LNCAP (cell line): ENCODE results near the gene COP1.

ENCODE experiments used
- TF ChIP-seq, protein P1 (sequence below): fragments of 450-650 bp; IDR thresholded peaks from 2 replicates; pipeline ENCODE4 v1.5.1; 2017; ENCODE audit warnings: mild to moderate bottlenecking

The COP1 gene

DNA sequence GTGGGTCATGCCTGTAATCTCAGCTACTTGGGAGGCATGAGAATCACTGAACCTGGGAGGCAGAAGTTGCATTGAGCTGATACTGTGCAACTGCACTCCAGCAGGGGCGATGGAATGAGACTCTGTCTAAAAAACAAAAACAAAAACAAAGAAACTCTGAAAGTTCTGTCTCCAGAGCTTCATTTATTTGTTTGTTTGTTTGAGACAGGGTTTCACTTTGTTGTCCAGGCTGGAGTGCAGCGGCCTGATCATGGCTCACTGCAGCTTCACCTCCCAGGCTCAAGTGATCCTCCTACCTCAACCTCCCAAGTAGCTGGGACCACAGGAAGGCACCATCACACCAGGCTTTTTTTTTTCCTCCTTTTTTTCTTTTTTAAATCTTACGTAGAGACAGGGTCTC is 271.9 kb downstream of the COP1 start:
- TF ChIP-seq, protein P1, sequence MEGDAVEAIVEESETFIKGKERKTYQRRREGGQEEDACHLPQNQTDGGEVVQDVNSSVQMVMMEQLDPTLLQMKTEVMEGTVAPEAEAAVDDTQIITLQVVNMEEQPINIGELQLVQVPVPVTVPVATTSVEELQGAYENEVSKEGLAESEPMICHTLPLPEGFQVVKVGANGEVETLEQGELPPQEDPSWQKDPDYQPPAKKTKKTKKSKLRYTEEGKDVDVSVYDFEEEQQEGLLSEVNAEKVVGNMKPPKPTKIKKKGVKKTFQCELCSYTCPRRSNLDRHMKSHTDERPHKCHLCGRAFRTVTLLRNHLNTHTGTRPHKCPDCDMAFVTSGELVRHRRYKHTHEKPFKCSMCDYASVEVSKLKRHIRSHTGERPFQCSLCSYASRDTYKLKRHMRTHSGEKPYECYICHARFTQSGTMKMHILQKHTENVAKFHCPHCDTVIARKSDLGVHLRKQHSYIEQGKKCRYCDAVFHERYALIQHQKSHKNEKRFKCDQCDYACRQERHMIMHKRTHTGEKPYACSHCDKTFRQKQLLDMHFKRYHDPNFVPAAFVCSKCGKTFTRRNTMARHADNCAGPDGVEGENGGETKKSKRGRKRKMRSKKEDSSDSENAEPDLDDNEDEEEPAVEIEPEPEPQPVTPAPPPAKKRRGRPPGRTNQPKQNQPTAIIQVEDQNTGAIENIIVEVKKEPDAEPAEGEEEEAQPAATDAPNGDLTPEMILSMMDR, result no peak

DNA sequence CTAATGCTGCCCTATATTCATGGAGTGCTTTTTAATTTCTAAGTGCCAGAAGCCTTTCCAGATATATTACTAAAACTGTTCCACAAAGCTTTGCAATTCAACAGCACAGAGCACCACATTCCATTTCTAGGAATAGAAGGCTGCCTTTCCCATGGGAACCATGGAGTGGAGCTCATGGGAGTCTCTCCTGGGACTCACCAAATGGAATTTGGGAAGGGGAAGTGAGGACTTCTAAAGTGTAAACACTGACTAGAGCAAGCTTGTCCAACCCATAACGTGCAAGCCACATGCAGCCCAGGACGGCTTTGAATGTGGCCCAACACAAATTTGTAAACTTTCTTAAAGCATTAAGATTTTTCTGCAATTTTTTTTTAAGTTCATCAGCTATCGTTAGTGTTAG is 273.3 kb downstream of the COP1 start:
- TF ChIP-seq, protein P1, result no peak; the same call in 1 of the 2 replicates

DNA sequence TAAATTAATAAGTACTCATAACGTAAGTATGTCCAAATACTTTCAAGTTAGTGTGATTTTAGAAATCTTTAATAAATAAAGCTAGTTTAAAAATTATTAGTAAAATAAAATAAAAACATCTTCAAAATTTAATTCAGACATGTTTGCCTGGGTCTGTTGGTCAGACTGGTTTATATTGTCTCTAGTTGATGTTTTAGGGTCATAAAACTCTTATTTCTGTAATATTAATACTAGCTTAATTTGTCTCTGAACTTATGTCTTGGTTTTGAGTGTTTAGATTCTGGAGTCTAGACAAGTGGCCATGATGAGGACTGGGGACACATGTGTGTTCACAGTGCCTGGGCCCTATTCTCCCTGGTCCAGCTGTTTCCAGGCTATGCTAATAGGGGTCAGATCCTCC is 279.1 kb downstream of the COP1 start:
- TF ChIP-seq, protein P1, result no peak

- TF ChIP-seq, protein P1, result no peak
Measured at GRCh38 chr1:175922254-175922881, 284.7 kb downstream of the COP1 start.

- TF ChIP-seq, protein P1, result no peak
Measured at GRCh38 chr1:175920381-175920780, 286.7 kb downstream of the COP1 start.

GRCh38 chr1:175919001-175919400 is 288.1 kb downstream of the COP1 start:
- TF ChIP-seq, protein P1, result no peak

DNA sequence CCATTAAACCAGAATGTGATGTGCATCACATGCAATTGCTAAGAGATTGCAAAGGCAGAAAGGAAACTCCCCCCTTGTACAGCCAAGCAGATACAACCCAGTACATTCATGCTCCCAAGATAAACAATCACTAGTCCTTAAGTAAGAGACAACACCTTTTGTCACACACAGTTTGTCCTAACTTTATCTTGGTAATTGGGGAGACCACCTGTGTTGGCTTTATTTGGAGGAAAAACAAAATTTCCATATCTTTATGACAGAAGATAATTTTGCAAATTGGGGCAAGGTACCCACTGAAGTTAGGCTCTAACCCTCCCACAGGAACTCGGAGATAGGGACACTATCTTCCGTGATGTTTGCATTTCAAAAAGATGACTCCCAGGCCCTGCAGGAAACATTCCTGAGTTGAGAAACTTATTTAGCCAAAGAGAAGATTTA is 288.7 kb downstream of the COP1 start:
- TF ChIP-seq, protein P1, result no peak

DNA sequence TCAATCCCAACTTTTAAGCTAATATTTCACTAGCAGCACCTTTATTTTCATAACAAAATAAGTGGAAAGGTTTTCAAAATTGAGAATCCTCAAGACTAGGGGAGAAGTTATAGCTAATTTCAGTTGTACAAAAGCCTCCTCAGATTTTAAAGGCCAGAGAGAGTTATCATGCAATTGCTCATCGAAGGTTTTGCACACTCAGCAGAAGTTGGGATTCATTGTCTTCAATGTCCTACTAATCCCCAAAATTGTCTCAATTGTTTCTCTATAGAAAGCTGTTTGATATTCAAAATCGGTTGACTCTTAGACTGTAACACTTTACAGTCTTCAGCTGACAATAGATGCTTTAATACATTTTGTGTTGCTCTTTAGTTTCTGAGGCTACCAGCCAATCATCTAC is 293.0 kb downstream of the COP1 start:
- TF ChIP-seq, protein P1, result no peak
